H1 (cell line): ENCODE data around the gene CCDC124.
A peak's percentile ranks its signal among the peaks of the same experiment; 100 is the strongest.

Experiments
- CREB1 ChIP-seq: IDR thresholded peaks from 2 replicates; pipeline ENCODE4 v1.6.1; 2012; ENCODE audit warnings: inconsistent platforms
- EGR1 ChIP-seq: IDR thresholded peaks from 2 replicates; pipeline ENCODE4 v1.6.1; 2011; ENCODE audit warnings: low read depth, low read length, borderline replicate concordance
- EP300 ChIP-seq, 2 experiments: IDR thresholded peaks; 1 replicate in 1 of 2; 2 replicates in 1 of 2; pipeline ENCODE4 v1.6.1; 2011 to 2012; ENCODE audit warnings: low read depth in 2 of 2, low read length in 2 of 2, mild to moderate bottlenecking in 2 of 2, borderline replicate concordance in 1 of 2, inconsistent platforms in 1 of 2, moderate library complexity in 1 of 2
- EZH2 ChIP-seq: fragments of 200-600 bp; sonication (generic); IDR thresholded peaks from 2 replicates; pipeline ENCODE4 v1.7.1; 2012; ENCODE audit warnings: low read depth, mild to moderate bottlenecking, moderate library complexity, low read length, inconsistent platforms; ENCODE audit not compliant: severe bottlenecking
- HDAC2 ChIP-seq, 2 experiments: fragments of 300-600 bp in 1 of 2; sonication (generic) in 1 of 2; IDR thresholded peaks; 2 replicates each; pipeline ENCODE4 v1.6.1; 2011 to 2012; ENCODE audit warnings: low read depth in 2 of 2, low read length in 2 of 2, mild to moderate bottlenecking in 2 of 2, moderate library complexity in 2 of 2, borderline replicate concordance in 1 of 2, inconsistent platforms in 1 of 2
- JUND ChIP-seq: IDR thresholded peaks from 2 replicates; pipeline ENCODE4 v1.6.1; 2011; ENCODE audit warnings: mild to moderate bottlenecking, improper control_type of control experiment, low read length
- MAX ChIP-seq: IDR thresholded peaks from 2 replicates; pipeline ENCODE4 v1.6.1; 2012; ENCODE audit warnings: inconsistent platforms
- PHF8 ChIP-seq: fragments of 200-600 bp; sonication (generic); conservative IDR thresholded peaks from 2 replicates; pipeline ENCODE4 v1.7.1; 2012; ENCODE audit warnings: low read depth, mild to moderate bottlenecking, inconsistent platforms, low read length, moderate library complexity
- POLR2A ChIP-seq, 2 experiments: IDR thresholded peaks; 1 replicate in 1 of 2; 2 replicates in 1 of 2; pipeline ENCODE4 v1.6.1; 2011; ENCODE audit warnings: low read depth in 2 of 2, low read length in 2 of 2, mild to moderate bottlenecking in 2 of 2; ENCODE audit errors: control extremely low read depth in 1 of 2
- RFX5 ChIP-seq: IDR thresholded peaks from 2 replicates; pipeline ENCODE4 v1.6.1; 2011; ENCODE audit warnings: low read depth, low read length, improper control_type of control experiment, borderline replicate concordance
- SUZ12 ChIP-seq: fragments of 200-600 bp; sonication (generic); IDR thresholded peaks from 2 replicates; pipeline ENCODE4 v1.6.1; 2012; ENCODE audit warnings: mild to moderate bottlenecking, inconsistent platforms, low read length, moderate library complexity, mixed read lengths
- TBP ChIP-seq: IDR thresholded peaks from 2 replicates; pipeline ENCODE4 v1.6.1; 2011; ENCODE audit warnings: low read depth, low read length, improper control_type of control experiment
- TF ChIP-seq, protein P1 (sequence below), 3 experiments: IDR thresholded peaks; 1 replicate in 2 of 3; 2 replicates in 1 of 3; pipeline versions ENCODE4 v1.5.1 to v1.6.1; 2011; ENCODE audit warnings: low read length in 3 of 3, mild to moderate bottlenecking in 3 of 3, inconsistent platforms in 2 of 3, low read depth in 1 of 3, moderate library complexity in 1 of 3; ENCODE audit not compliant: insufficient read depth in 1 of 3; ENCODE audit errors: control extremely low read depth in 1 of 3

DNA sequence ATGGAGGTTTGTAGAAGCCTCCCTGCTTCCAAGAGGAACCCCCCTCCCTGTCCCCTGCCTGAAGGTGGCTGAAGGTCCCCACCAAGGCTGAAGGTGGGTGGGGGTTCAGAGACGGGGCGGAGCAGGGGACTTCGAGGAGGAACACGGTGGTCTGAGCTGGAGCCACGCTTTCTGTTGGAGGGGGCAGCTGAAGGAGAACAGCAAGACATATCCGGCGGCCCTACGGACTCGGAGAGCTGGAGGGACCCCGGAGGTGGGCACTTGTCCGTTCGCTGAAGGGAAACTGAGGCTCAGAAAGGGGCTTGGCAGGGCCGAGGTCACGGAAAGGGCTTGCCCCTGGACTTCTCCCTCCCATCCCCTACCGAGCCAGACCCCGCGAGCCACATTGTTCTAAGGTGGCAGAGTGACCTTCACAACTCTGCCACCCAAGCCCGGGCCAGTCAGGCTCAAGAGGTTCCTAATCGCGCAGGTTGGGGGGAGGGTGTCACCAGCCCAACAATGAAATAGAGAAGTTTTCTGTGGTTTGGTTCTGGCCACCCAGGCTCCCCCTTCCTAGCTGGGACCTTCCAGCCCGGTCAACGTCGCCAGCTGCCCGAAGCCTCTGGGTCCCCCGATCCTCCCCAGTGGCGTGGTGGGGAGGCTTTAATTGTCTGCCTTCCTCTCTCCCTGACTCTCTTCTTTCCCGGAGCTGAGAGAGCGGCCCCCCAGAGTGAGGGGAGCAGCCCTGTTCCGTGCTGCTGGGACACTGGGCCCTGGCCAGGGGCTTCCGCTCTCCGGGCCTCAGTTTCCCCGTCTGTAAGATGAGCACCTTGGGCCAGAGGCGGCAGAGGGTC, 18.6 kb downstream of the CCDC124 start:
- TF ChIP-seq, protein P1, sequence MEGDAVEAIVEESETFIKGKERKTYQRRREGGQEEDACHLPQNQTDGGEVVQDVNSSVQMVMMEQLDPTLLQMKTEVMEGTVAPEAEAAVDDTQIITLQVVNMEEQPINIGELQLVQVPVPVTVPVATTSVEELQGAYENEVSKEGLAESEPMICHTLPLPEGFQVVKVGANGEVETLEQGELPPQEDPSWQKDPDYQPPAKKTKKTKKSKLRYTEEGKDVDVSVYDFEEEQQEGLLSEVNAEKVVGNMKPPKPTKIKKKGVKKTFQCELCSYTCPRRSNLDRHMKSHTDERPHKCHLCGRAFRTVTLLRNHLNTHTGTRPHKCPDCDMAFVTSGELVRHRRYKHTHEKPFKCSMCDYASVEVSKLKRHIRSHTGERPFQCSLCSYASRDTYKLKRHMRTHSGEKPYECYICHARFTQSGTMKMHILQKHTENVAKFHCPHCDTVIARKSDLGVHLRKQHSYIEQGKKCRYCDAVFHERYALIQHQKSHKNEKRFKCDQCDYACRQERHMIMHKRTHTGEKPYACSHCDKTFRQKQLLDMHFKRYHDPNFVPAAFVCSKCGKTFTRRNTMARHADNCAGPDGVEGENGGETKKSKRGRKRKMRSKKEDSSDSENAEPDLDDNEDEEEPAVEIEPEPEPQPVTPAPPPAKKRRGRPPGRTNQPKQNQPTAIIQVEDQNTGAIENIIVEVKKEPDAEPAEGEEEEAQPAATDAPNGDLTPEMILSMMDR (IDR thresholded peaks at IDR 0.05; ENCODE audit: control extremely low read depth in 1 of 3, insufficient read depth in 1 of 3, low read depth in 1 of 3, low read length in 3 of 3), result no peak
- TF ChIP-seq PHF8, result no peak
- TF ChIP-seq POLR2A (IDR thresholded peaks at IDR 0.05; ENCODE audit: control extremely low read depth in 1 of 2, low read depth in 2 of 2, low read length in 2 of 2), result no peak
- TF ChIP-seq HDAC2 (IDR thresholded peaks at IDR 0.05; ENCODE audit: borderline replicate concordance in 1 of 2, low read depth in 2 of 2, low read length in 2 of 2), result no peak
- no peak for TF ChIP-seq JUND
- TF ChIP-seq EZH2, result peak; percentile 4
- TF ChIP-seq MAX, result no peak; the same call in 1 of the 2 replicates
- TF ChIP-seq RFX5, result no peak
- no peak for TF ChIP-seq TBP
- no peak; the same call in none of the 2 replicates for TF ChIP-seq SUZ12
- TF ChIP-seq CREB1, result no peak
- no peak for TF ChIP-seq EP300 (IDR thresholded peaks at IDR 0.05; ENCODE audit: borderline replicate concordance in 1 of 2, low read depth in 2 of 2, low read length in 2 of 2)
- TF ChIP-seq EGR1, result no peak
